GF-D8 (cell line): ENCODE measurements around the gene FOXRED2.

Experiments
- DNase-seq: peaks from one replicate; lab custom pipeline; 2025; lab: John Stamatoyannopoulos, UW

FOXRED2 gene

GRCh38 chr22:36514766-36515165 is 7.9 kb upstream of the FOXRED2 start:
- no peak for DNase-seq

GRCh38 chr22:36512991-36513390 is 6.2 kb upstream of the FOXRED2 start:
- no peak for DNase-seq

GRCh38 chr22:36512333-36512732 is 5.5 kb upstream of the FOXRED2 start:
- no peak for DNase-seq

- DNase-seq, result no peak
Measured at GRCh38 chr22:36510966-36511881, 4.4 kb upstream of the FOXRED2 start.

GRCh38 chr22:36510384-36510783 is 3.5 kb upstream of the FOXRED2 start:
- DNase-seq, result no peak

GRCh38 chr22:36507518-36508010 is 724 bp upstream of the FOXRED2 start:
- no peak for DNase-seq

- DNase-seq, result peak; percentile 36
Measured at GRCh38 chr22:36505998-36506635, 723 bp downstream of the FOXRED2 start.

- no peak for DNase-seq
Measured at GRCh38 chr22:36497910-36498665, 8.8 kb downstream of the FOXRED2 start.

GRCh38 chr22:36493690-36494110 is 13.1 kb downstream of the FOXRED2 start:
- peak; percentile 95 for DNase-seq

GRCh38 chr22:36492109-36492508 is 14.7 kb downstream of the FOXRED2 start:
- DNase-seq, result no peak

GRCh38 chr22:36491155-36491554 is 15.7 kb downstream of the FOXRED2 start:
- no peak for DNase-seq

- no peak for DNase-seq
Measured at GRCh38 chr22:36486619-36487384, 20.0 kb downstream of the FOXRED2 start.

GRCh38 chr22:36481393-36482168 is 25.3 kb downstream of the FOXRED2 start, which contains the start of gene TXN2:
Gene TXN2 (minus strand): TSS chr22:36481640. CDS start chr22:36480837, 803 bp downstream.
- peak; percentile 82 for DNase-seq

- DNase-seq, result no peak
Measured at GRCh38 chr22:36480941-36481392, 25.9 kb downstream of the FOXRED2 start.

GRCh38 chr22:36478966-36479365 is 27.9 kb downstream of the FOXRED2 start:
- DNase-seq, result no peak

- no peak for DNase-seq
Measured at GRCh38 chr22:36475341-36475740, 31.5 kb downstream of the FOXRED2 start.

- DNase-seq, result no peak
Measured at GRCh38 chr22:36472689-36473088, 34.2 kb downstream of the FOXRED2 start.

GRCh38 chr22:36471341-36471821 is 35.5 kb downstream of the FOXRED2 start:
- no peak for DNase-seq

- DNase-seq, result no peak
Measured at GRCh38 chr22:36470994-36471331, 35.9 kb downstream of the FOXRED2 start.

- DNase-seq, result peak; percentile 55
Measured at GRCh38 chr22:36470162-36470993, 36.5 kb downstream of the FOXRED2 start.
